IgD-negative memory B cell (primary cell): ENCODE data around the gene KCNG2. TPM values are rescaled to one million over a fixed set of nuclear protein-coding genes. Genes with fewer than 3 reads are reported as not detected.
A peak's percentile ranks its signal among the peaks of the same experiment; 100 is the strongest.
"Not testable (repeated sequence)": the region's sequence is repeated elsewhere in the genome, so short reads cannot be mapped to it uniquely, and the experiment has no call there.

ENCODE experiments used
- H3K27ac Mint-ChIP-seq, 3 donors: one replicate each; pipeline ENCODE4 v1.8.0; 2020 to 2022; ENCODE audit warnings: mild to moderate bottlenecking in 3 of 3, mixed read lengths in 3 of 3, moderate library complexity in 1 of 3
- H3K27me3 Mint-ChIP-seq: one replicate; pipeline ENCODE4 v1.8.0; 2021; ENCODE audit warnings: mixed read lengths
- H3K36me3 Mint-ChIP-seq: one replicate; pipeline ENCODE4 v1.8.0; 2020; ENCODE audit warnings: mild to moderate bottlenecking, mixed read lengths
- H3K4me1 Mint-ChIP-seq, 3 donors: one replicate each; pipeline ENCODE4 v1.8.0; 2020 to 2022; ENCODE audit warnings: mixed read lengths in 3 of 3, mild to moderate bottlenecking in 1 of 3
- H3K4me3 Mint-ChIP-seq, 4 donors: one replicate each; pipeline ENCODE4 v1.8.0; 2020 to 2022; ENCODE audit warnings: mild to moderate bottlenecking in 4 of 4, mixed read lengths in 4 of 4, moderate library complexity in 3 of 4
- H3K9me3 Mint-ChIP-seq, 3 donors: one replicate each; pipeline ENCODE4 v1.8.0; 2020 to 2021; ENCODE audit warnings: mixed read lengths in 3 of 3, mild to moderate bottlenecking in 1 of 3
- polyA plus RNA-seq: library from polyadenylated mRNA; unstranded; fragments of 300-500 nt; fragmentation: Illumina TruSeq; gene quantifications from one replicate; pipeline ENCODE4 v1.2.3, GENCODE V29; 2021

The KCNG2 gene
- polyA plus RNA-seq, 1 donor from 2014 or later, result not detected

GRCh38 chr18:79865951-79866350 lies 68.2 kb downstream of the KCNG2 start:
- H3K4me3 Mint-ChIP-seq, H3K36me3 Mint-ChIP-seq, H3K27ac Mint-ChIP-seq, H3K27me3 Mint-ChIP-seq, H3K9me3 Mint-ChIP-seq, H3K4me1 Mint-ChIP-seq: not testable (repeated sequence)

- Mint-ChIP-seq H3K27me3 (no peaks in the 10 kb centered on the region), H3K36me3 (no peaks in the 10 kb centered on the region), H3K9me3 (no peaks in the 10 kb centered on the region), H3K27ac (no peak overlapping the region), H3K4me1 (no peaks in the 10 kb centered on the region), H3K4me3 (no peak overlapping the region)
Observed at GRCh38 chr18:79866889-79867574, 69.3 kb downstream of the KCNG2 start.

- Mint-ChIP-seq H3K27ac (no peak overlapping the region), H3K36me3 (no peaks in the 10 kb centered on the region), H3K27me3 (no peaks in the 10 kb centered on the region)
Observed at GRCh38 chr18:79867666-79868065, 69.9 kb downstream of the KCNG2 start.

GRCh38 chr18:79868168-79868784 lies 70.5 kb downstream of the KCNG2 start:
- Mint-ChIP-seq H3K4me1 (no peaks in the 10 kb centered on the region), H3K36me3 (no peaks in the 10 kb centered on the region), H3K9me3 (no peaks in the 10 kb centered on the region), H3K4me3 (no peak overlapping the region), H3K27ac (no peak overlapping the region), H3K27me3 (no peaks in the 10 kb centered on the region)

More at GRCh38 chr18:79867666-79868065, 69.9 kb downstream of the KCNG2 start:
- Mint-ChIP-seq H3K4me1 (no peaks in the 10 kb centered on the region), H3K9me3 (no peaks in the 10 kb centered on the region), H3K4me3 (no peak overlapping the region)

GRCh38 chr18:79868811-79869541 lies 71.2 kb downstream of the KCNG2 start:
- H3K27ac Mint-ChIP-seq, result no peak overlapping the region
- no peaks in the 10 kb centered on the region for H3K27me3 Mint-ChIP-seq
- no peak overlapping the region for H3K4me3 Mint-ChIP-seq
- no peaks in the 10 kb centered on the region for H3K36me3 Mint-ChIP-seq
- H3K9me3 Mint-ChIP-seq, result no peaks in the 10 kb centered on the region
- no peaks in the 10 kb centered on the region for H3K4me1 Mint-ChIP-seq

- no peaks in the 10 kb centered on the region for H3K36me3 Mint-ChIP-seq
Observed at GRCh38 chr18:79869591-79870300, 72.0 kb downstream of the KCNG2 start.

GRCh38 chr18:79870301-79871025 lies 72.7 kb downstream of the KCNG2 start:
- Mint-ChIP-seq H3K4me3 (no peak overlapping the region), H3K9me3 (no peaks in the 10 kb centered on the region), H3K36me3 (no peaks in the 10 kb centered on the region), H3K27ac (no peak overlapping the region), H3K27me3 (no peaks in the 10 kb centered on the region), H3K4me1 (no peaks in the 10 kb centered on the region)

More at GRCh38 chr18:79869591-79870300, 72.0 kb downstream of the KCNG2 start:
- no peak overlapping the region for H3K27ac Mint-ChIP-seq
- no peak overlapping the region for H3K4me3 Mint-ChIP-seq
- no peaks in the 10 kb centered on the region for H3K9me3 Mint-ChIP-seq
- no peaks in the 10 kb centered on the region for H3K27me3 Mint-ChIP-seq
- no peaks in the 10 kb centered on the region for H3K4me1 Mint-ChIP-seq

- Mint-ChIP-seq H3K9me3 (no peaks in the 10 kb centered on the region), H3K36me3 (no peaks in the 10 kb centered on the region), H3K4me1 (no peaks in the 10 kb centered on the region), H3K27ac (no peak overlapping the region), H3K4me3 (no peak overlapping the region), H3K27me3 (no peaks in the 10 kb centered on the region)
Observed at GRCh38 chr18:79871026-79871390, 73.3 kb downstream of the KCNG2 start.

- H3K4me1 Mint-ChIP-seq, result no peaks in the 10 kb centered on the region
- no peak overlapping the region for H3K4me3 Mint-ChIP-seq
- no peak overlapping the region for H3K27ac Mint-ChIP-seq
- no peaks in the 10 kb centered on the region for H3K27me3 Mint-ChIP-seq
- H3K36me3 Mint-ChIP-seq, result no peaks in the 10 kb centered on the region
- no peaks in the 10 kb centered on the region for H3K9me3 Mint-ChIP-seq
Observed at GRCh38 chr18:79871481-79872091, 73.8 kb downstream of the KCNG2 start.

GRCh38 chr18:79872527-79873444 lies 75.0 kb downstream of the KCNG2 start:
- Mint-ChIP-seq H3K27ac (no peak overlapping the region), H3K36me3 (no peaks in the 10 kb centered on the region), H3K4me1 (no peaks in the 10 kb centered on the region), H3K27me3 (no peaks in the 10 kb centered on the region), H3K4me3 (peak overlapping the region in 1 of 4 donors; percentile 28), H3K9me3 (no peaks in the 10 kb centered on the region)

GRCh38 chr18:79873449-79874110 lies 75.8 kb downstream of the KCNG2 start:
- Mint-ChIP-seq H3K27ac (no peak overlapping the region), H3K27me3 (no peaks in the 10 kb centered on the region), H3K36me3 (no peaks in the 10 kb centered on the region), H3K4me1 (no peaks in the 10 kb centered on the region), H3K9me3 (peaks cover 0 to under 1% (median 0%) of the 10 kb centered on the region in 3 donors), H3K4me3 (no peak overlapping the region)

GRCh38 chr18:79874553-79875530 lies 77.1 kb downstream of the KCNG2 start:
- Mint-ChIP-seq H3K27ac (no peak overlapping the region), H3K4me3 (no peak overlapping the region), H3K27me3 (no peaks in the 10 kb centered on the region), H3K4me1 (no peaks in the 10 kb centered on the region), H3K36me3 (no peaks in the 10 kb centered on the region), H3K9me3 (peaks cover 0 to 2% (median 0%) of the 10 kb centered on the region in 3 donors)
